ENCODE results near the gene CRISPLD2.

- no peak for TF ChIP-seq NFRKB (IDR thresholded peaks at IDR 0.05)
- no peak for TF ChIP-seq FOXM1 (IDR thresholded peaks at IDR 0.05; ENCODE audit: borderline replicate concordance)
- TF ChIP-seq BHLHE40 (IDR thresholded peaks at IDR 0.05; ENCODE audit: borderline replicate concordance), result no peak
- no peak for TF ChIP-seq ELF4 (IDR thresholded peaks at IDR 0.05)
- TF ChIP-seq L3MBTL2 (conservative IDR thresholded peaks at IDR 0.05), result no peak
- TF ChIP-seq CTBP1 (IDR thresholded peaks at IDR 0.05; ENCODE audit: borderline replicate concordance), result no peak
Measured at GRCh38 chr16:84774810-84775209, 45.0 kb upstream of the CRISPLD2 start.
